ENCODE measurements around the gene FAM78B.

DNA sequence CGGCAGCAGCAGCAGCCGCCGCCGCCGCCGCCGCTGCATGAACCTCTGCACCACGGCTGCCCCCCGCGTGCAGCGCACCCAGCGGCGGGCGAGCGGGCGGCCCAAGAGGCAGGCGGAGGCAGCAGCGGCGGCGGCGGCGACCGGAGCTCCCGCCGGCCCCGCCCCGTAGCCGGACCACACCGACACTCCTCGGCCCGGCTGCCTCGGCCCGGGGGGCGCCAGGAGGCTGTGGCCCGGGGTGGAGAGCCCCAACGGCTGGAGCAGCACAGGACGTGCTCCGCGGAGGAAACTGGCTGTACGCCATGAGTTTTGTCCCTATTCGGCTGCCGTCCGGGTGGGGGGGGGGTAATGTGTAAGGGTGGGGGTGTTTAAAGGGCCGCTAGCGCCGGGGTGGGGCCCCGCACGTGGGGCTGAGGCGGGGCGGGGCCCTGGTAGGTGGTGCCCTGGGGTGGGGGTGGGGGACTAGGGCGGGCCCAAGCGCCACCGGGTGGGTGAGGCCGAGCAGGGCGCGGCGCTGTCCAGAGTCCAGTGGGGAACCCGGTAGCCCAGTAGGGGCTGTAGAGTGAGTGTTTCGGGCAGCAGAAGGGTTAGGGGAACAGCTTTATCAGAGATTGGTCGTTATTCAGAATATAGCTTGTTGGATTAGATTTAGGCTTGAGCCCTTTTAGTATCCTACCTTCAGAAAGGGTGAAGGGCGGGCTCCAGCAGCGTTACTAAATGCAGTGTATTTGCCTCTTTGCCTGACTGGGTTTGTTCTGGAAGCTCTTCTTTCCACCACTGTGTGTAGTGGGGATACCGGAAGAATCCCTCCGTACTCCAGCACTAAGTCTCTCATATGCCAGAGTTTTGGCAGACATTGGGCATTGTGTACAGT lies at the start of gene FAM78B:
- TF ChIP-seq GATA2 (IDR thresholded peaks at IDR 0.05; ENCODE audit: low read depth, low read length) (no peak), GATA3 (IDR thresholded peaks at IDR 0.05; ENCODE audit: low read depth, low read length) (no peak)
